Measurements from ENCODE around the gene KCNIP1.
A peak's percentile ranks its signal among the peaks of the same experiment; 100 is the strongest.

KCNIP1 gene

DNA sequence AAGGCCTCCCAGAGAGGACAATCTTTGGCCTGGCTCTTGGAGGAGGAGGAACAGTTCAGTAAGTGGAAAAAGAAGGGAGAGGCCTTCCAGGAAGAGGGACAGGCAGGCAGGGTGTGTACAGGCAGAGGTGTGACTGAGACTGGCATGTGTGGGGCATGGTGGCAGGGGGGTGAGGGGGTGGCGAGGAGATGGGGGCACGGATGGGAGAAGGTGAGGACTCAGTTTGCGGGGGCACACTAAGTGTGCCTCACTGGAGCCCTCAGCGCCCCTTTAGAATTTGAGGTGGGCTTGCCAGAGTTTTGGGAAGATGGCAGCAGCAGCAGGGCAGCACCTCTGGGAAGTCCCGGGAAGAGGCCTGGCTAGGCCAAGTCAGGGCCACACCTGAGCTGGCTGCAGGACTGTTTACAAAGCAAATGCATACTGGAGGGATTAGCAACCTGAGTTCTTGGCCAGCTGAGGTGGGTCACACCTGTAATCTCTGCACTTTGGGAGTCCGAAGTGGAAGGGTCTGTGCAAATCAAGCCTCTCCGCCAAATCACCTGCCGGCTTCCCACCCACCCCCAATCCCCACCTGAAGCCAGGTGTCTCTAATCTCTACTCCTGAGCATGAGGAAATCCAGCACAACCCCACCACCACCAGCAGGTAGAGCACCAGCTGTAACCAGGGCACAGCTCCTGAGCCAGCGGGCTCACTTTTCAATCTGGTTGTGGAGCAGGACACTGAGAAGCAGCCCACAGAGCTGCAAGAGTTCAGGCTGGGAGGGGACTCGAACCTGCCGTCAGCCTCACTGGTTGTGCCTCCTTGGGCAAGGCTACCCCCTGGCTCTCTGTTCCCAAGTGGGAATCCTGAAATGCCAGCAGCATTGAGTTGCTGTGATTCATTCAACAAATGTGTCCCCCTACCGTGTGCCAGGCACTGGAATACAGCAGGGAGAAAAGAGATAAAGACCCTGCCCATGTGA is 269.5 kb downstream of the KCNIP1 start:
- Histone ChIP-seq H3K36me3 (ENCODE audit: control insufficient read depth in 2 of 2, insufficient read depth in 1 of 2, low read length in 2 of 2) (no peaks in the 10 kb centered on the region), H3K27ac (ENCODE audit: extremely low read depth, low read depth, low read length) (no peak overlapping the region), H3K4me3 (ENCODE audit: low read depth, low read length) (no peak overlapping the region), H3K4me1 (ENCODE audit: control insufficient read depth, insufficient read depth, low read length) (no peaks in the 10 kb centered on the region), H3K9me3 (ENCODE audit: control insufficient read depth, insufficient read depth, low read depth, low read length) (no peaks in the 10 kb centered on the region)
- POLR2A ChIA-PET, result interaction anchor here (0.6 kb wide), 1 partner anchor 18 kb away, joined by 3 read pairs; no protein-coding TSS in a partner anchor
- peak; percentile 40 for TF ChIP-seq ZIC2 (tag by site-specific recombination; IDR thresholded peaks at IDR 0.05)
- TF ChIP-seq ZNF791 (tag by site-specific recombination; IDR thresholded peaks at IDR 0.05), result no peak
- no peak for TF ChIP-seq PRDM1 (tag by site-specific recombination; IDR thresholded peaks at IDR 0.05)
- TF ChIP-seq YY1 (tag by site-specific recombination; IDR thresholded peaks at IDR 0.05), result no peak
- CTCF ChIA-PET, result no interaction called here

DNA sequence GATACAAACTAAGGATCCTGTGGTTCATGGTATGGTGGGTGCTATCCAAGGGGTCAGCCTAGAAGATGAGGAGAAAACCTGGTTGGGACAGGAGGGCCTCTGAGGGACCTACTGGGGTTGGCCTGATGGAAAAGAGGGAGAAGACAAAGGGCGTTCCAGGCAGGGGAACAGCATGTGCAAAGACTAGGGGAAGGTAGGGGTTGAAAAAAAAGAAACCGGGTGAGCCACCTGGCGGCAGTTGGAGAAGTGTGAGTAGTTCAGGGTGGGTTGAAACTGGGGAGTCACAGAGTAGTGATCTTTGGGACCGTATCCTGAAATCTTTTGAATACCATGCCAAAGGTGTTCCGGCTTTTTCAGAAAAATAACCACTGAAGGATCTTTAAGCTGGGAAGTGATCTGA is 271.0 kb downstream of the KCNIP1 start:
- CTCF ChIA-PET, result interaction anchor here (0.5 to 0.6 kb wide), 2 partner anchors 536 to 567 kb away, joined by 3 read pairs; no protein-coding TSS in a partner anchor
- TF ChIP-seq ZNF510 (tag by site-specific recombination; IDR thresholded peaks at IDR 0.05; ENCODE audit: insufficient replicate concordance) (no peak), ZNF76 (tag by site-specific recombination; IDR thresholded peaks at IDR 0.05; ENCODE audit: borderline replicate concordance, low read depth) (no peak), ZNF530 (tag by site-specific recombination; IDR thresholded peaks at IDR 0.05; ENCODE audit: low read depth) (no peak), OVOL3 (tag by site-specific recombination; IDR thresholded peaks at IDR 0.05) (no peak), ZNF335 (tag by site-specific recombination; conservative IDR thresholded peaks at IDR 0.05) (no peak), ZNF311 (tag by site-specific recombination; IDR thresholded peaks at IDR 0.05; ENCODE audit: borderline replicate concordance) (no peak), KLF7 (tag by site-specific recombination; IDR thresholded peaks at IDR 0.05; ENCODE audit: borderline replicate concordance) (no peak), ZBTB21 (tag by site-specific recombination; IDR thresholded peaks at IDR 0.05) (no peak), ZNF837 (tag by site-specific recombination; IDR thresholded peaks at IDR 0.05) (no peak), GLI4 (tag by site-specific recombination; IDR thresholded peaks at IDR 0.05) (no peak), ZNF544 (tag by site-specific recombination; IDR thresholded peaks at IDR 0.05) (no peak), ZNF561 (tag by site-specific recombination; IDR thresholded peaks at IDR 0.05; ENCODE audit: borderline replicate concordance) (no peak), ZEB2 (tag by site-specific recombination; IDR thresholded peaks at IDR 0.05) (no peak), ZNF114 (tag by site-specific recombination; IDR thresholded peaks at IDR 0.05) (no peak), ZNF146 (tag by site-specific recombination; IDR thresholded peaks at IDR 0.05) (no peak)
- TF ChIP-seq, protein P1, sequence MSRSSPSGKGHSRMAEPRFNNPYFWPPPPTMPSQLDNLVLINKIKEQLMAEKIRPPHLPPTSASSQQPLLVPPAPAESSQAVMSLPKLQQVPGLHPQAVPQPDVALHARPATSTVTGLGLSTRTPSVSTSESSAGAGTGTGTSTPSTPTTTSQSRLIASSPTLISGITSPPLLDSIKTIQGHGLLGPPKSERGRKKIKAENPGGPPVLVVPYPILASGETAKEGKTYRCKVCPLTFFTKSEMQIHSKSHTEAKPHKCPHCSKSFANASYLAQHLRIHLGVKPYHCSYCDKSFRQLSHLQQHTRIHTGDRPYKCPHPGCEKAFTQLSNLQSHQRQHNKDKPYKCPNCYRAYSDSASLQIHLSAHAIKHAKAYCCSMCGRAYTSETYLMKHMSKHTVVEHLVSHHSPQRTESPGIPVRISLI (tag by site-specific recombination; IDR thresholded peaks at IDR 0.05), result no peak
- TF ChIP-seq, protein P2, sequence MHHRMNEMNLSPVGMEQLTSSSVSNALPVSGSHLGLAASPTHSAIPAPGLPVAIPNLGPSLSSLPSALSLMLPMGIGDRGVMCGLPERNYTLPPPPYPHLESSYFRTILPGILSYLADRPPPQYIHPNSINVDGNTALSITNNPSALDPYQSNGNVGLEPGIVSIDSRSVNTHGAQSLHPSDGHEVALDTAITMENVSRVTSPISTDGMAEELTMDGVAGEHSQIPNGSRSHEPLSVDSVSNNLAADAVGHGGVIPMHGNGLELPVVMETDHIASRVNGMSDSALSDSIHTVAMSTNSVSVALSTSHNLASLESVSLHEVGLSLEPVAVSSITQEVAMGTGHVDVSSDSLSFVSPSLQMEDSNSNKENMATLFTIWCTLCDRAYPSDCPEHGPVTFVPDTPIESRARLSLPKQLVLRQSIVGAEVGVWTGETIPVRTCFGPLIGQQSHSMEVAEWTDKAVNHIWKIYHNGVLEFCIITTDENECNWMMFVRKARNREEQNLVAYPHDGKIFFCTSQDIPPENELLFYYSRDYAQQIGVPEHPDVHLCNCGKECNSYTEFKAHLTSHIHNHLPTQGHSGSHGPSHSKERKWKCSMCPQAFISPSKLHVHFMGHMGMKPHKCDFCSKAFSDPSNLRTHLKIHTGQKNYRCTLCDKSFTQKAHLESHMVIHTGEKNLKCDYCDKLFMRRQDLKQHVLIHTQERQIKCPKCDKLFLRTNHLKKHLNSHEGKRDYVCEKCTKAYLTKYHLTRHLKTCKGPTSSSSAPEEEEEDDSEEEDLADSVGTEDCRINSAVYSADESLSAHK (tag by site-specific recombination; IDR thresholded peaks at IDR 0.05), result no peak
- TF ChIP-seq, protein P3, sequence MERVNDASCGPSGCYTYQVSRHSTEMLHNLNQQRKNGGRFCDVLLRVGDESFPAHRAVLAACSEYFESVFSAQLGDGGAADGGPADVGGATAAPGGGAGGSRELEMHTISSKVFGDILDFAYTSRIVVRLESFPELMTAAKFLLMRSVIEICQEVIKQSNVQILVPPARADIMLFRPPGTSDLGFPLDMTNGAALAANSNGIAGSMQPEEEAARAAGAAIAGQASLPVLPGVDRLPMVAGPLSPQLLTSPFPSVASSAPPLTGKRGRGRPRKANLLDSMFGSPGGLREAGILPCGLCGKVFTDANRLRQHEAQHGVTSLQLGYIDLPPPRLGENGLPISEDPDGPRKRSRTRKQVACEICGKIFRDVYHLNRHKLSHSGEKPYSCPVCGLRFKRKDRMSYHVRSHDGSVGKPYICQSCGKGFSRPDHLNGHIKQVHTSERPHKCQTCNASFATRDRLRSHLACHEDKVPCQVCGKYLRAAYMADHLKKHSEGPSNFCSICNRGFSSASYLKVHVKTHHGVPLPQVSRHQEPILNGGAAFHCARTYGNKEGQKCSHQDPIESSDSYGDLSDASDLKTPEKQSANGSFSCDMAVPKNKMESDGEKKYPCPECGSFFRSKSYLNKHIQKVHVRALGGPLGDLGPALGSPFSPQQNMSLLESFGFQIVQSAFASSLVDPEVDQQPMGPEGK (tag by site-specific recombination; IDR thresholded peaks at IDR 0.05), result no peak
- TF ChIP-seq, protein P4, sequence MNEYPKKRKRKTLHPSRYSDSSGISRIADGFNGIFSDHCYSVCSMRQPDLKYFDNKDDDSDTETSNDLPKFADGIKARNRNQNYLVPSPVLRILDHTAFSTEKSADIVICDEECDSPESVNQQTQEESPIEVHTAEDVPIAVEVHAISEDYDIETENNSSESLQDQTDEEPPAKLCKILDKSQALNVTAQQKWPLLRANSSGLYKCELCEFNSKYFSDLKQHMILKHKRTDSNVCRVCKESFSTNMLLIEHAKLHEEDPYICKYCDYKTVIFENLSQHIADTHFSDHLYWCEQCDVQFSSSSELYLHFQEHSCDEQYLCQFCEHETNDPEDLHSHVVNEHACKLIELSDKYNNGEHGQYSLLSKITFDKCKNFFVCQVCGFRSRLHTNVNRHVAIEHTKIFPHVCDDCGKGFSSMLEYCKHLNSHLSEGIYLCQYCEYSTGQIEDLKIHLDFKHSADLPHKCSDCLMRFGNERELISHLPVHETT (tag by site-specific recombination; IDR thresholded peaks at IDR 0.05), result no peak
- no peaks in the 10 kb centered on the region for H3K9me3 ChIP-seq (ENCODE audit: control insufficient read depth, insufficient read depth, low read depth, low read length)

More for the DNA sequence above, 271.0 kb downstream of the KCNIP1 start:
- H3K4me3 ChIP-seq (ENCODE audit: low read depth, low read length), result no peak overlapping the region
- H3K4me1 ChIP-seq (ENCODE audit: control insufficient read depth, insufficient read depth, low read length), result no peaks in the 10 kb centered on the region
- POLR2A ChIA-PET, result no interaction called here
- H3K36me3 ChIP-seq (ENCODE audit: control insufficient read depth in 2 of 2, insufficient read depth in 1 of 2, low read length in 2 of 2), result no peaks in the 10 kb centered on the region
- H3K27ac ChIP-seq (ENCODE audit: extremely low read depth, low read depth, low read length), result no peak overlapping the region

All from HEK293 (cell line).